GM12872 (cell line): ENCODE measurements around the gene SLC5A12.

ENCODE experiments used
- TF ChIP-seq, protein P1 (sequence below): IDR thresholded peaks from 3 replicates; pipeline ENCODE4 v1.5.1; 2011; ENCODE audit warnings: low read depth, mild to moderate bottlenecking, low read length, moderate library complexity; ENCODE audit not compliant: insufficient read depth

SLC5A12 gene

DNA sequence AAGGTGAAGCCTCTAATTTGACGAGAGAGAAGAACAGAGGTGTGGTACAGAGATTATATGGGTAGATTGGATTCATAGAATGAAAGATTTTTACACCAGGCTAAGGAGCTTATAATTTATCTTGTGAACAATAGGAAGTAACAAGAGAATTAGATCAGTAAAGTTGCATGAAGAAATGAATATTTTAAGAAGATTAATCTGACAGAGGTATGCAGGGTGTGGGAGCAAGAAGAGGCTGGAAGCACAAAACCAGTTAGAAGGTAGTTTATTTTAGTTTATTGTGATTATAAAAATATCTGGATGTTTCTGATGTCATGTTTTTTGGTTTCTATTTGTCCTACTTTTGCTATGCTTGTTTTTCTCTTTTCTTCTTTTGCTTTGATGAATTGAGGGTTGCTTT is 15.7 kb downstream of the SLC5A12 start:
- TF ChIP-seq, protein P1, sequence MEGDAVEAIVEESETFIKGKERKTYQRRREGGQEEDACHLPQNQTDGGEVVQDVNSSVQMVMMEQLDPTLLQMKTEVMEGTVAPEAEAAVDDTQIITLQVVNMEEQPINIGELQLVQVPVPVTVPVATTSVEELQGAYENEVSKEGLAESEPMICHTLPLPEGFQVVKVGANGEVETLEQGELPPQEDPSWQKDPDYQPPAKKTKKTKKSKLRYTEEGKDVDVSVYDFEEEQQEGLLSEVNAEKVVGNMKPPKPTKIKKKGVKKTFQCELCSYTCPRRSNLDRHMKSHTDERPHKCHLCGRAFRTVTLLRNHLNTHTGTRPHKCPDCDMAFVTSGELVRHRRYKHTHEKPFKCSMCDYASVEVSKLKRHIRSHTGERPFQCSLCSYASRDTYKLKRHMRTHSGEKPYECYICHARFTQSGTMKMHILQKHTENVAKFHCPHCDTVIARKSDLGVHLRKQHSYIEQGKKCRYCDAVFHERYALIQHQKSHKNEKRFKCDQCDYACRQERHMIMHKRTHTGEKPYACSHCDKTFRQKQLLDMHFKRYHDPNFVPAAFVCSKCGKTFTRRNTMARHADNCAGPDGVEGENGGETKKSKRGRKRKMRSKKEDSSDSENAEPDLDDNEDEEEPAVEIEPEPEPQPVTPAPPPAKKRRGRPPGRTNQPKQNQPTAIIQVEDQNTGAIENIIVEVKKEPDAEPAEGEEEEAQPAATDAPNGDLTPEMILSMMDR = no peak

DNA sequence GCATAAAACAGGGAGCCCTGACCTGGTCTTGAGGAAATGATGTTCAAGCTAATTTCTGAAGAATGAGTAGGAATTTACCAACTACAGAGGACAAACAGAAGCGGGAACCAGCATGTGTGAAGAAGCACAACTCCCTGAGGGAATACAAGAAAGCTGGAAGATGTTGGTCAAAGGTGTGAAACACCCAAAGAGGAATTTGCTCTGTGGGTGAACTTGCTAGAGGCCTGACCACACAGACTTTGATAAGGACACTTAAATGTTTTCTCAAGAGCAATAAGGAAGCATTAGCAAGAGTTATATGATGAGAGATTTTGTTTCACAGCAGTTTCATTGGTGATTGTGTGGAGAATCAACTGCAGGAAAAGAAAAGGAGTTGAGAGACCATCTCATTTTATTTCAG is 17.6 kb downstream of the SLC5A12 start:
- TF ChIP-seq, protein P1 = no peak

DNA sequence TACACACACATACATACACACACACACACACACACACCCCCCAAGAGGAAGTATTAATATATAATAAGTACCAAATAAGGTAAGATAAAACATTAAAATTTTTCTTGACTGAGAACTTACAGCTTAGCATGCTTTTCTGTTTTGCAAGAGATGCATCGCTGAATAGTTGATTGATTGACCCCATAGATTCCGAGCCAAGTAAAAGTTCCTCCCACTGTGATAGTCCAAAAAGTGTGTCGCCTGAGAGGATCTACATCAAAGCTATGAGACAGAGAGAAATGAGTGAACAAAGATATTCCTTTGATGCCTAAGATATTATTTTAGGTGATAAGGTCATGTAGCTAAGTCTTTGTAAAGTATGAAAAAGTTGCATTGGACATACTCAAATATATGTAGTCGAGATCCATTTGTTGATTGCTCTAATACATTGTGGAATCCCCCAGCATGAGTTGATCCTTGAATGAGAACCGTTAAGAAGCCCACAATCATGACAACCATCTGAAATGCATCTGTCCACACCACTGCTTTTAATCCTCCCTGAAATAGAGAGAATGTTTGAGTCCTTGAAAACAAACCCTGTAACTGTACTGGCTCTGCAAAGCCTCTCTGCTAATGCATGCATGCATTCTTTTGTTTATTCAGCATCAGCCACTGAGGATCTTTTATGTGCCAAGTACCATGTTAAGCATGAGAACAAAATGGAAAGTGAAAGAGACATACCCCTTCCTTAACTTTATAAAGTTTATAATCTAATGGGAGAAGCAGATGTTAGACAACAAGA is 18.3 kb downstream of the SLC5A12 start:
- TF ChIP-seq, protein P1 = no peak

DNA sequence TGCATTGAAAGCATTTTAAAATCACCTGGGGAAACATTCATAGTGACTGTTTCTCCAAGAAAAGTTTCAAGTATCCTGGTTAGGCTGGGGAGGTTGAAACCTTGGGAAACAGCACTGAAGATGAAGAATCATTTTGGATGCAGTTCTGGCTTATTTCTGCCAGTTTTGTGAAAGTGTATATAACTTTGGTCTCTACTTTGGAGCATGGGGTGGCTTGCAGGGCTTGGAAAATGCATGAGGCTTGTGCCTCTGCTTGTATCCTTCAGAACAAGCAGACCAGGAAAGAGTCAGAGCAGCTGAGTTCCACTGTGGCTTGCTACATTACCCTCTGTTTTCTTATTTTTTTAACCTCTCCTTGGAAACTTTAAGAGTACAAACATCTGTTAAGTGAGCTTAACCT is 19.5 kb downstream of the SLC5A12 start:
- TF ChIP-seq, protein P1 = no peak

DNA sequence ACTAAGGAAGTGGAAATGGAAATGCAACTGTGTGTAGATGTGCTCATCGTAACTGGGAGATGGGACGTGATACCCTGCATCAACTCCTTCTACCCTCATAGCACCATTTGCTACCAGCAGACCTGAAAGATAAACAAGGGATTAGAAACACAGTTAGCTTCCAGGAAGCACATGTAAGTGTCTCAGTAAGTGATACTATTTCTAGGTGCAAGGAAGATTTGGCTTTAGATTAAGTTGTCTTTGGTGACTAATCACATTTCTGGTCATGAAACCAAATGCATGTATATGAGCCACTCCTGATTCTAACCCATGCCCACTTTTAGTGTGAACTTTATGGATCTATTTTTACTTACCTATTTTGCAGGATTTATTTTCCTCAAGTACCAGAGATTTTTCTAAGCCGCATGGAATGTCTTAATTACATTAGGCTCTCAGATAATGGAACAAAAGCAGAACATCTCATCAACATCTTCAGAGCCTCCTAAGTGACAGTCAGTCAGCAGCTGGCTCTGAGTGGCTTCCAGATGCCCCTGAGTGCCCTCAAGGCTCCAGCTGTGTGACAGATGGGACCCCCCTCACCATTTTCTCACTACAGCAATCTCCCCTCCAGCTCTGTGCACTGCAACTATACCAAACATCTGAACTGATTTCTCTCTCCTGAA is 21.2 kb downstream of the SLC5A12 start:
- TF ChIP-seq, protein P1 = no peak

DNA sequence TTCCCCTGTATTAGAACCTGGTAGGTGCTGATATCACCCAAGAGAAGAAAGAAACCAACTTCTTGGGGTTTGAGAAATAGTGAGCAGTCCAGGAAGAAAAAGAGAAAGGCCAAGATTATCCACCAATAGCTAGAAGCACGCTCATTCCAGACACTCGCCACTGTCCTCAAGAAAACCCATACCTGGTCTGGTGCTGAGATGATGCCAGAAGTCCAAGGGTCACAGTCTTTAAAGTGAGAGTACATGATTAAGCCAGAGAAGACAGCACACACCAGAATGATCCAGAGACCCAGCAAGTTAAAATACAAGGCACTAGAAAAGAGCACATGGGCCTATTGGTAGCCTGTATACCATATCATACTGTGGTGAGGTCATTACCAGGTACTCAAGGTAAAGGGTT is 23.6 kb downstream of the SLC5A12 start:
- TF ChIP-seq, protein P1 = no peak

DNA sequence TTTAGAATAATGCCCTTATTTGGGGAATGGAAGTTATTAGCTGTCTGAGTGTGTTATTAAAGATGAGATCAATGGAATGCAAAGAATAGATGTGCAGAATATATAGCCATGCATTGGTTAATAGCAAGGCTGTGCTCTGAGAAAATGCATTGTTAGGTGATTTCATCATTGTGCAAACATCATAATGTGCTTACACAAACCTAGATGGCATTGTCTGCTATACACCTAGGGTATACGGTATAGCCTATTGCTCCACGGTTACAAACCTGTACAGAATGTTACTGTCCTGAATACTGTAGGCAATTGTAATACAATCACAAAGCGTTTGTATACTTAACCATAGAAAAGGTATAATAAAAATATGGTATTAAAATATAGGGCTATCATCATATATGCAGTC is 25.5 kb downstream of the SLC5A12 start:
- TF ChIP-seq, protein P1 = no peak
